Nephron (organoid): ENCODE data around the gene TOR4A.

Source experiments
- H3K27ac Mint-ChIP-seq, 3 experiments: 2 replicates each; pipeline ENCODE4 v1.8.0; 2020; ENCODE audit warnings: mixed read lengths in 3 of 3, mild to moderate bottlenecking in 2 of 3, moderate library complexity in 1 of 3
- H3K27me3 Mint-ChIP-seq: 2 replicates; pipeline ENCODE4 v1.8.0; 2021; ENCODE audit warnings: low read depth, mild to moderate bottlenecking, moderate library complexity, mixed read lengths
- H3K36me3 Mint-ChIP-seq: 2 replicates; pipeline ENCODE4 v1.8.0; 2020; ENCODE audit warnings: low read depth, mixed read lengths
- H3K4me1 Mint-ChIP-seq: 2 replicates; pipeline ENCODE4 v1.8.0; 2020; ENCODE audit warnings: mixed read lengths
- H3K4me3 Mint-ChIP-seq, 3 experiments: 2 replicates each; pipeline ENCODE4 v1.8.0; 2020; ENCODE audit warnings: mild to moderate bottlenecking in 3 of 3, mixed read lengths in 3 of 3, moderate library complexity in 2 of 3
- H3K9me3 Mint-ChIP-seq: 2 replicates; pipeline ENCODE4 v1.8.0; 2020; ENCODE audit warnings: mixed read lengths
- CTCF ChIP-seq, 3 experiments: fragments of 200-600 bp; sonication (generic); IDR thresholded peaks; one replicate each; pipeline ENCODE4 v1.5.0; 2021; ENCODE audit warnings: antibody characterized with exemption in 3 of 3; ENCODE audit not compliant: unreplicated experiment in 3 of 3

The TOR4A gene

GRCh38 chr9:137251490-137252268, 25.8 kb upstream of the TOR4A start:
- Mint-ChIP-seq H3K27me3 (no peaks in the 10 kb centered on the region), H3K4me3 (no peak overlapping the region), H3K36me3 (no peaks in the 10 kb centered on the region), H3K27ac (peak overlapping the region in 1 of 3 experiments; percentile 35), H3K4me1 (peaks cover 5% of the 10 kb centered on the region), H3K9me3 (no peaks in the 10 kb centered on the region)
- TF ChIP-seq CTCF (IDR thresholded peaks at IDR 0.05; ENCODE audit: unreplicated experiment in 3 of 3) = no peak

- Mint-ChIP-seq H3K36me3 (no peaks in the 10 kb centered on the region), H3K27ac (peak overlapping the region in 1 of 3 experiments; percentile 66), H3K4me3 (peak overlapping the region; percentile 56 to 69 (median 61)), H3K9me3 (no peaks in the 10 kb centered on the region), H3K4me1 (no peaks in the 10 kb centered on the region), H3K27me3 (no peaks in the 10 kb centered on the region)
- no peak for TF ChIP-seq CTCF (IDR thresholded peaks at IDR 0.05; ENCODE audit: unreplicated experiment in 3 of 3)
Observed at GRCh38 chr9:137252555-137253506, 24.7 kb upstream of the TOR4A start.

DNA sequence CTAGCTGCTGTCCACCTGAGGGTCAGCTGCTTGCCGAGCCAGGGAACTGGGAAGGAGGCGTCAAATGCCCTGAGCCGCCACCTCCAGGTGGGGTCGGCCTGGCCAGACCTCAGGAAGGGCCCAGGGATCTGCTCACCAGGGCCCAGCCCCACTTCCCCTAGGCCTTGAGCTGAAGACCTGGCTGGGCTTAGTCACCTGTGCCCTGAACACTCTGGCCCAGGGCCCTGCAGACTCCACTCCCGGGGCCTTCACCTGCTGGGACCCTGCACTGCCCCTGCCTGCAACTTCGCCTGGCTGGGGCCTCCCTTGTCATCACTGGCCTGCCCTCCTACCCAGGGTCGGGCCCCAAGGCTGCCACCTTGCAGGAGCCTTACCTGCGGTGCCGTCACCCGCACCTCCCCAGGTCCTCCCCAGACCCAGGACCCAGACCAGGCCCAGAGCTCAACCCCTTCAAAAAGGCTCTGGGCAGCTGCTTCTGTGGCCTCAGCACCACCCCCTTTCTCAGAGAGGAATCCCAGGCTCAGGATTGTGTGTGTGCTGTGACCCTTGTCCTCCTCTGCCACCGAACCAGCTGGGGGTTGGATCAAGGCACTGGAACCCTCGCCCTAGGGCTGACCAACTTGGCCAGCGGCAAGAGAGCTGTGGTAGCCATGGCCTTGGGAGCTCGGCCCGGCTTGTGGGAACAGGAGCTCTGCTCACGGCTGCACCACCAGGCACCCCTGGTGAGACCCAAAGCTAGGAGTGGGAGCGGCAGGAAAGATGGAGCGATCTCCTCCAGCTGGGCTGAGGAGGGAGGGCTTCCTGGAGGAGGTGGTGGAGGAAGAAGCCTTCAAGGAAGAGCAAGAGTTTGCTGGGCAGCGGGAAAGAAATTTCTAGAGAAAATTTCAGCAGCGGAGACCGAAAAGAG, 23.6 kb upstream of the TOR4A start:
- Mint-ChIP-seq H3K27ac (peak overlapping the region; percentile 40 to 98 (median 69)), H3K36me3 (peaks cover 4% of the 10 kb centered on the region), H3K4me1 (no peaks in the 10 kb centered on the region), H3K9me3 (no peaks in the 10 kb centered on the region), H3K27me3 (no peaks in the 10 kb centered on the region), H3K4me3 (peak overlapping the region; percentile 93 to 95 (median 94))
- TF ChIP-seq CTCF (IDR thresholded peaks at IDR 0.05; ENCODE audit: unreplicated experiment in 3 of 3) = no peak

DNA sequence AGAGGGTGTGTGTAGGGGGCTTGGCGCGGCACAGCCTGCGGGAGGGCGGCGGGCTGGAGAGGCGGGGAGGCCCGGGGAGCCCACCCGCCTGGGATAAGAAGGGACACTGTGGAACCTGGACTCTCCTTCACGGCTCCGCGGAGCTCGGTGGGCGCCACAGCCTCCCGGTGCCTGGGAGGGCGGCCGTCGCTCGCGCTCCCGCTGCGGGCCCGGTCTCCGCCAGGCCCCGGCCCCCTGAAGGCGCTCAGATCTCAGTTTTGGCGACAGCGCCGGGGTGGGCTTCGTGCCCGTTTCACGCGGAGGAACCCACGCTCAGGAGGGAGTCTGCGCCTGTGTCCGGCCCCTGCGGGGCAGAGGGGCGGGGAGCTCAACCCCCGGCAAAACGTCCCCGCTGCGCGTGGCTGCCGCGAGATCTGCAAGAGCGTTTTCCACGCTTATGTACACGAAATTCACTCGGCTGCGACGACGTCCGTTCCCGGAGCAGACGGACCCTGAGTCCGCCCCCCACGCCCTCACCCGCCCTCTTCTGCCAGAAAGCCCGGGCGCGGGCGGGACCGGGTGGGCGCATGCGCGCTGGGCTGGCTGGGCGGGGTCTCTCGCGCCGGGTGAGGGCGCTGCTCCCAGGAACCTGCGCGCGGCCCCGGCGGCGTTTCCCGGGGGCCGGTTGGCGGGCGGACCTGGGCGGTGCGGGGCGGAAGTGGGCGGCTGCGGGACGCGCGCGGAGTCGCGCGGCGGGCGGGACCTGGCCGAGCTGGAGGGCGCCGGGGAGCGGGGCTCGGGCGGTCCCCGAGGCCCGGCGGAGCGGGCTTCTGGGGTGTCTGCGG, 22.7 kb upstream of the TOR4A start, which contains the start of gene NELFB:
TSS of gene NELFB (plus strand) at position 704 of the 824 bp plus-strand sequence.
- peaks cover 8% of the 10 kb centered on the region for H3K36me3 Mint-ChIP-seq

More for the DNA sequence above, 22.7 kb upstream of the TOR4A start, which contains the start of gene NELFB:
- Mint-ChIP-seq H3K27ac (peak within 1 kb of the TSS; percentile 40 to 98 (median 69)), H3K4me1 (no peaks in the 10 kb centered on the region), H3K4me3 (peak within 1 kb of the TSS; percentile 93 to 95 (median 94)), H3K9me3 (no peaks in the 10 kb centered on the region), H3K27me3 (no peaks in the 10 kb centered on the region)
- TF ChIP-seq CTCF (IDR thresholded peaks at IDR 0.05; ENCODE audit: unreplicated experiment in 3 of 3) = no peak
